ENCODE measurements around the gene VWA5B1. TPM values are rescaled to one million over a fixed set of nuclear protein-coding genes. Genes with fewer than 3 reads are reported as not detected.

VWA5B1 gene
- total and polyA plus RNA-seq, 2 experiments from 2014 or later, result 0.16 to 1.0 TPM

- peaks cover 21% of the 10 kb centered on the region for H3K27me3 Mint-ChIP-seq (ENCODE audit: insufficient read depth, low read depth, poor library complexity)
- H3K27ac ChIP-seq (ENCODE audit: low read depth), result no peak overlapping the region
- no peaks in the 10 kb centered on the region for H3F3A ChIP-seq (replicated peaks; ENCODE audit: low read depth)
- no peak overlapping the region for H3K27ac Mint-ChIP-seq
- H3K4me3 Mint-ChIP-seq, result no peak overlapping the region; the same call in 2 of the 3 replicates
- no peaks in the 10 kb centered on the region for H3K36me3 ChIP-seq (ENCODE audit: insufficient read depth)
- DNase-seq (ENCODE audit: low spot score), result peak; percentile 81
- no peaks in the 10 kb centered on the region; the same call in 1 of the 2 replicates for H3K4me1 ChIP-seq (ENCODE audit: insufficient read depth)
- peaks cover 12% of the 10 kb centered on the region for H3K27me3 ChIP-seq (ENCODE audit: insufficient read depth)
- H4K20me1 ChIP-seq (replicated peaks; ENCODE audit: insufficient read depth), result no peaks in the 10 kb centered on the region; the same call in 1 of the 2 replicates
- peak; percentile 94 for ATAC-seq
- peaks cover 9% of the 10 kb centered on the region for H3K4me1 Mint-ChIP-seq
- no peak overlapping the region for H2AFZ ChIP-seq
- no peak for TF ChIP-seq CREB1 (CRISPR knock-in tag; IDR thresholded peaks at IDR 0.05; ENCODE audit: low read depth)
- TF ChIP-seq CTCF (conservative IDR thresholded peaks at IDR 0.05; ENCODE audit: low read depth in 2 of 2), result peak; percentile 61 to 84
- no peak overlapping the region for H3K4me2 ChIP-seq
- H3K4me3 ChIP-seq, result no peak overlapping the region
- no peaks in the 10 kb centered on the region for H3K79me2 ChIP-seq (replicated peaks; ENCODE audit: insufficient read depth)
- no peaks in the 10 kb centered on the region for H3K9me2 ChIP-seq (ENCODE audit: insufficient read depth)
- H3K9me3 Mint-ChIP-seq, result no peaks in the 10 kb centered on the region
- no peaks in the 10 kb centered on the region for H3K36me3 Mint-ChIP-seq (ENCODE audit: low read depth)
Measured at GRCh38 chr1:20376880-20377494, 86.3 kb downstream of the VWA5B1 start.

- Histone ChIP-seq H4K20me1 (replicated peaks; ENCODE audit: insufficient read depth) (no peaks in the 10 kb centered on the region; the same call in 1 of the 2 replicates), H3K9me2 (ENCODE audit: insufficient read depth) (no peaks in the 10 kb centered on the region), H3K27me3 (ENCODE audit: insufficient read depth) (peaks cover 9% of the 10 kb centered on the region), H2AFZ (no peak overlapping the region), H3K4me3 (no peak overlapping the region), H3K4me1 (ENCODE audit: insufficient read depth) (no peaks in the 10 kb centered on the region; the same call in 1 of the 2 replicates), H3K4me2 (no peak overlapping the region), H3F3A (replicated peaks; ENCODE audit: low read depth) (no peaks in the 10 kb centered on the region), H3K27ac (ENCODE audit: low read depth) (no peak overlapping the region), H3K36me3 (ENCODE audit: insufficient read depth) (no peaks in the 10 kb centered on the region), H3K79me2 (replicated peaks; ENCODE audit: insufficient read depth) (no peaks in the 10 kb centered on the region)
- no peak for ATAC-seq
- Mint-ChIP-seq H3K27me3 (ENCODE audit: insufficient read depth, low read depth, poor library complexity) (peaks cover 21% of the 10 kb centered on the region), H3K36me3 (ENCODE audit: low read depth) (no peaks in the 10 kb centered on the region), H3K4me1 (peaks cover 9% of the 10 kb centered on the region), H3K27ac (no peak overlapping the region), H3K9me3 (no peaks in the 10 kb centered on the region), H3K4me3 (no peak overlapping the region; the same call in 2 of the 3 replicates)
- TF ChIP-seq EZH2phosphoT487 (IDR thresholded peaks at IDR 0.05; ENCODE audit: unreplicated experiment), result no peak
- no peak for TF ChIP-seq REST (IDR thresholded peaks at IDR 0.05; ENCODE audit: unreplicated experiment)
- TF ChIP-seq NANOG (IDR thresholded peaks at IDR 0.05; ENCODE audit: borderline replicate concordance), result no peak
- no peak for TF ChIP-seq CTCF (conservative IDR thresholded peaks at IDR 0.05; ENCODE audit: low read depth in 2 of 2)
- no peak for TF ChIP-seq CREB1 (CRISPR knock-in tag; IDR thresholded peaks at IDR 0.05; ENCODE audit: low read depth)
- no peak for TF ChIP-seq POLR2AphosphoS5 (IDR thresholded peaks at IDR 0.05; ENCODE audit: low read depth)
- TF ChIP-seq ZNF331 (CRISPR knock-in tag; IDR thresholded peaks at IDR 0.05; ENCODE audit: low read depth), result no peak
- no peak for DNase-seq (ENCODE audit: low spot score)
Measured at GRCh38 chr1:20377516-20378270, 87.0 kb downstream of the VWA5B1 start.

Measured in GM23338 (cell line).